Neuronal stem cell (in vitro differentiated cells): ENCODE results near the gene BICD1.
A peak's percentile ranks its signal among the peaks of the same experiment; 100 is the strongest.

ENCODE experiments used
- DNase-seq: peaks from one replicate; pipeline ENCODE4 v3.0.0-alpha.2; 2013; ENCODE audit warnings: low spot score
- H2AFZ ChIP-seq: one replicate; pipeline ENCODE4 v1.6.1; 2013; ENCODE audit warnings: mild to moderate bottlenecking, low read length, inconsistent platforms
- H2AK5ac ChIP-seq: 2 replicates; pipeline ENCODE4 v1.6.1; 2013; ENCODE audit warnings: low read depth, mild to moderate bottlenecking, inconsistent platforms, low read length, moderate library complexity, mixed read lengths
- H2BK120ac ChIP-seq: 2 replicates; pipeline ENCODE4 v1.6.1; 2013; ENCODE audit warnings: low read depth, mild to moderate bottlenecking, inconsistent platforms, low read length, moderate library complexity, mixed read lengths
- H2BK12ac ChIP-seq: one replicate; pipeline ENCODE4 v1.6.1; 2013; ENCODE audit warnings: low read length, inconsistent platforms
- H2BK15ac ChIP-seq: 2 replicates; pipeline ENCODE4 v1.6.1; 2013; ENCODE audit warnings: mild to moderate bottlenecking, low read length, inconsistent platforms, mixed read lengths
- H2BK5ac ChIP-seq: one replicate; pipeline ENCODE4 v1.6.1; 2013; ENCODE audit warnings: inconsistent platforms, mild to moderate bottlenecking, low read length, moderate library complexity
- H3K14ac ChIP-seq: one replicate; pipeline ENCODE4 v1.6.1; 2013; ENCODE audit warnings: low read length, inconsistent platforms
- H3K18ac ChIP-seq: 2 replicates; pipeline ENCODE4 v1.6.1; 2013; ENCODE audit warnings: low read length, inconsistent platforms
- H3K23ac ChIP-seq: 2 replicates; pipeline ENCODE4 v1.6.1; 2013; ENCODE audit warnings: low read depth, mild to moderate bottlenecking, mixed read lengths, low read length, inconsistent platforms; ENCODE audit not compliant: poor library complexity
- H3K27ac ChIP-seq: replicated peaks from 3 replicates; pipeline ENCODE4 v1.5.1; 2013; ENCODE audit warnings: low read length, inconsistent platforms
- H3K27me3 ChIP-seq, 3 experiments: 2 replicates each; pipeline ENCODE4 v1.6.1; 2013; ENCODE audit warnings: low read length in 3 of 3, mild to moderate bottlenecking in 2 of 3, inconsistent platforms in 1 of 3, low read depth in 1 of 3, mixed read lengths in 1 of 3, moderate library complexity in 1 of 3; ENCODE audit not compliant: control insufficient read depth in 3 of 3, insufficient read depth in 3 of 3
- H3K36me3 ChIP-seq, 2 donors: replicated peaks in 1 of 2; 2 replicates each; pipeline ENCODE4 v1.6.1; 2013; ENCODE audit warnings: low read length in 2 of 2; ENCODE audit not compliant: control insufficient read depth in 2 of 2, insufficient read depth in 2 of 2
- H3K4ac ChIP-seq: 2 replicates; pipeline ENCODE4 v1.6.1; 2013; ENCODE audit warnings: inconsistent platforms, mild to moderate bottlenecking, low read length, moderate library complexity
- H3K4me1 ChIP-seq, 2 donors: 1 replicate in 1 of 2; 2 replicates in 1 of 2; pipeline ENCODE4 v1.6.1; 2013; ENCODE audit warnings: low read length in 2 of 2, low read depth in 1 of 2; ENCODE audit not compliant: control insufficient read depth in 2 of 2, insufficient read depth in 1 of 2
- H3K4me2 ChIP-seq: one replicate; pipeline ENCODE4 v1.6.1; 2013; ENCODE audit warnings: mild to moderate bottlenecking, low read length, inconsistent platforms; ENCODE audit not compliant: insufficient read depth, poor library complexity, severe bottlenecking
- H3K4me3 ChIP-seq, 2 donors: 2 replicates each; pipeline ENCODE4 v1.5.1; 2013; ENCODE audit warnings: low read length in 2 of 2, mild to moderate bottlenecking in 2 of 2, inconsistent platforms in 1 of 2, moderate library complexity in 1 of 2
- H3K79me1 ChIP-seq: one replicate; pipeline ENCODE4 v1.6.1; 2013; ENCODE audit warnings: low read depth, mild to moderate bottlenecking, inconsistent platforms, low read length, moderate library complexity
- H3K9ac ChIP-seq: one replicate; pipeline ENCODE4 v1.6.1; 2013; ENCODE audit warnings: mild to moderate bottlenecking, low read depth, low read length, inconsistent platforms; ENCODE audit not compliant: poor library complexity
- H3K9me3 ChIP-seq, 2 donors: replicated peaks in 1 of 2; 2 replicates each; pipeline versions ENCODE3 to v1.6.1; 2013; ENCODE audit warnings: low read length in 2 of 2, mild to moderate bottlenecking in 2 of 2, inconsistent platforms in 1 of 2, low read depth in 1 of 2, mixed read lengths in 1 of 2, moderate library complexity in 1 of 2; ENCODE audit not compliant: control insufficient read depth in 2 of 2, insufficient read depth in 1 of 2
- H4K8ac ChIP-seq: one replicate; pipeline ENCODE4 v1.6.1; 2013; ENCODE audit warnings: low read depth, mild to moderate bottlenecking, inconsistent platforms, low read length, moderate library complexity
- H4K91ac ChIP-seq: one replicate; pipeline ENCODE4 v1.6.1; 2013; ENCODE audit warnings: low read length, low read depth, mild to moderate bottlenecking, inconsistent platforms; ENCODE audit not compliant: poor library complexity
- WGBS, 2 donors: extraction: QIAGEN DNeasy Blood & Tissue Kit; methylation state at CpG; one replicate each; pipeline ENCODE4 v1.1.7; 2013; ENCODE audit warnings: missing lambda C conversion rate in 2 of 2, mixed read lengths in 1 of 2; ENCODE audit not compliant: insufficient read length in 2 of 2, insufficient replicate concordance in 1 of 2; ENCODE audit errors: extremely low coverage in 2 of 2; 5-methylcytosine and 5-hydroxymethylcytosine counted together

The BICD1 gene

DNA sequence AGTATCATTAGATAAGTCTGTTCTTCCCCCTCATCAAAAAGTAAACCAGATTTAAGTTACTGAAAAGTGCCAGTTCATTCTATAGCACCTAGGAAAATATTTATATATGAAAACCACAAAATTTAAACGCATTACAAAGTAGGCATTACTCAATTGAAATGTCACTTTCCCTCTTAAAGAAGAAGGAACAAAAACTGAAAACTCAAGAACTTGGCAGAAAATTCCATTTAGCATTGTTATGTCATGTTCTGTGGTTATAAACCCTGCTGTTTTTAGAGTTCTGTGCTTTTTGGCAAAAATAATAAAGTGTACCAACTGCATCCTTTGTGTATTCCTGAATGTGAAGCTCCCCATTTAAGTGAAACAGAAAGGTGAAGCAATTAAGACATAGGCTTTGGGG lies 296.3 kb downstream of the BICD1 start:
- H3K14ac ChIP-seq = no peak overlapping the region
- H2AK5ac ChIP-seq = no peak overlapping the region
- H3K9ac ChIP-seq = no peak overlapping the region
- peaks cover 1 to 5% of the 10 kb centered on the region in 2 donors for H3K4me1 ChIP-seq
- H3K4me2 ChIP-seq = no peak overlapping the region
- no peak overlapping the region for H3K4ac ChIP-seq
- DNase-seq = no peak
- no peak overlapping the region for H3K23ac ChIP-seq
- H4K8ac ChIP-seq = no peak overlapping the region
- peaks cover 2% of the 10 kb centered on the region for H3K79me1 ChIP-seq
- no peak overlapping the region for H2BK12ac ChIP-seq
- no peak overlapping the region for H2BK15ac ChIP-seq
- H2BK120ac ChIP-seq = no peak overlapping the region
- no peaks in the 10 kb centered on the region for H3K36me3 ChIP-seq
- no peak overlapping the region for H2BK5ac ChIP-seq
- H3K4me3 ChIP-seq = no peak overlapping the region
- no peak overlapping the region for H2AFZ ChIP-seq
- no peaks in the 10 kb centered on the region for H3K9me3 ChIP-seq
- WGBS, 2 donors = no CpG with 5 or more reads among the region's 1 CpG
- peaks cover 0 to 11% (median 5%) of the 10 kb centered on the region in 3 experiments for H3K27me3 ChIP-seq
- no peak overlapping the region for H3K27ac ChIP-seq
- H3K18ac ChIP-seq = no peak overlapping the region
- no peak overlapping the region for H4K91ac ChIP-seq

DNA sequence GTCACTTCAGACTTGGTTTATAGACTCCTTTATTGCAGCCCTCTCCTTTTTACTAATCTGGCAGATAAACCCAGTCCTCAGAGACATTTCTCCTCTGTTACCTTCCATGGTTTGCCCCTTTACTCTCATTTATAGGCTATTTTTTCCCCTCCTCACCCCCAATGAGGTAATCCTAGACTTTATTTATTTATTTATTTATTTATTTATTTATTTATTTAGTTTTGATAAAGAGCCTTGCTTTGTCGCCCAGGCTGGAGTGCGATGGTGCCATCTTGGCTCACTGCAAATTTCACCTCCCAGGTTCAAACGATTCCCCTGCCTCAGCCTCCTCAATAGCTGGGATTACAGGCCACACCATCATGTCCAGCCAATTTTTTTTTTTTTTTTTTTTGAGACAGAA lies 301.1 kb downstream of the BICD1 start:
- WGBS, 2 donors = no CpG with 5 or more reads among the region's 3 CpGs

GRCh38 chr12:32413412-32413811 lies 306.8 kb downstream of the BICD1 start:
- Histone ChIP-seq H3K79me1 (no peaks in the 10 kb centered on the region), H3K9me3 (peaks cover 0 to 1% of the 10 kb centered on the region in 2 donors), H3K36me3 (no peaks in the 10 kb centered on the region), H3K9ac (no peak overlapping the region), H2AFZ (no peak overlapping the region), H2AK5ac (no peak overlapping the region), H3K4me2 (no peak overlapping the region), H3K23ac (no peak overlapping the region), H3K27me3 (no peaks in the 10 kb centered on the region), H2BK15ac (no peak overlapping the region), H3K27ac (no peak overlapping the region), H2BK12ac (no peak overlapping the region), H3K4ac (no peak overlapping the region), H3K4me3 (no peak overlapping the region), H3K4me1 (no peaks in the 10 kb centered on the region), H4K8ac (no peak overlapping the region), H3K18ac (no peak overlapping the region), H2BK120ac (no peak overlapping the region), H4K91ac (no peak overlapping the region), H2BK5ac (no peak overlapping the region), H3K14ac (no peak overlapping the region)
- DNase-seq = no peak
- no CpG with 5 or more reads among the region's 3 CpGs for WGBS, 2 donors

More for the DNA sequence above, 301.1 kb downstream of the BICD1 start:
- Histone ChIP-seq H3K18ac (no peak overlapping the region), H3K9me3 (no peaks in the 10 kb centered on the region), H4K91ac (no peak overlapping the region), H3K4me1 (no peaks in the 10 kb centered on the region), H2BK120ac (no peak overlapping the region), H3K4me3 (no peak overlapping the region), H3K27ac (no peak overlapping the region), H3K23ac (no peak overlapping the region), H3K4ac (no peak overlapping the region), H3K36me3 (no peaks in the 10 kb centered on the region), H3K27me3 (no peaks in the 10 kb centered on the region), H3K79me1 (no peaks in the 10 kb centered on the region), H2AFZ (no peak overlapping the region), H2BK12ac (no peak overlapping the region), H3K9ac (no peak overlapping the region), H3K4me2 (no peak overlapping the region), H2BK15ac (no peak overlapping the region), H4K8ac (no peak overlapping the region), H3K14ac (no peak overlapping the region), H2BK5ac (no peak overlapping the region), H2AK5ac (no peak overlapping the region)
- no peak for DNase-seq

GRCh38 chr12:32418221-32418620 lies 311.6 kb downstream of the BICD1 start:
- Histone ChIP-seq H3K9ac (no peak overlapping the region), H3K27me3 (no peaks in the 10 kb centered on the region), H2BK5ac (no peak overlapping the region), H2BK12ac (no peak overlapping the region), H3K4me3 (no peak overlapping the region), H3K27ac (no peak overlapping the region), H4K8ac (no peak overlapping the region), H3K36me3 (no peaks in the 10 kb centered on the region), H3K4me2 (no peak overlapping the region), H3K79me1 (no peaks in the 10 kb centered on the region), H2AFZ (no peak overlapping the region), H2AK5ac (peak overlapping the region; percentile 52), H4K91ac (no peak overlapping the region), H2BK120ac (no peak overlapping the region), H3K4ac (no peak overlapping the region), H3K4me1 (peaks cover 0 to 4% of the 10 kb centered on the region in 2 donors), H3K14ac (no peak overlapping the region), H3K23ac (no peak overlapping the region), H3K9me3 (peaks cover 0 to 10% of the 10 kb centered on the region in 2 donors), H2BK15ac (no peak overlapping the region), H3K18ac (no peak overlapping the region)
- WGBS, 2 donors = no CpG with 5 or more reads among the region's 5 CpGs
- DNase-seq = no peak
